ENCODE measurements around the gene ADGRV1.

- no peak for TF ChIP-seq CTCF (IDR thresholded peaks at IDR 0.05)
- no peak for TF ChIP-seq POLR2A (IDR thresholded peaks at IDR 0.05)
Observed at GRCh38 chr5:91126448-91126847, 567.9 kb downstream of the ADGRV1 start.

All from Peyer's patch (tissue), 4 donors.